NCI-H2196 (cell line): ENCODE measurements around the gene CEP104.

Source experiments
- DNase-seq: peaks from one replicate; lab custom pipeline; 2025; ENCODE audit not compliant: unreplicated experiment; lab: John Stamatoyannopoulos, UW

CEP104 gene

GRCh38 chr1:3767328-3767925, 89.6 kb downstream of the CEP104 start:
- DNase-seq: no peak

GRCh38 chr1:3763351-3764125, 93.5 kb downstream of the CEP104 start:
- DNase-seq: no peak

GRCh38 chr1:3762873-3763228, 94.2 kb downstream of the CEP104 start:
- no peak for DNase-seq

- DNase-seq: no peak
These were observed 94.7 kb downstream of the CEP104 start for GRCh38 chr1:3762151-3762872.
